HUES64 (cell line): ENCODE results near the gene CRACR2B.
A peak's percentile ranks its signal among the peaks of the same experiment; 100 is the strongest.

Experiments used
- H3K27ac ChIP-seq: 2 replicates; pipeline ENCODE4 v1.7.0; 2013; ENCODE audit warnings: low read depth, low read length, inconsistent platforms
- H3K27me3 ChIP-seq: 2 replicates; pipeline ENCODE4 v1.6.1; 2013; ENCODE audit warnings: mild to moderate bottlenecking, low read length; ENCODE audit not compliant: insufficient read depth
- H3K36me3 ChIP-seq: 2 replicates; pipeline ENCODE4 v1.6.1; 2013; ENCODE audit warnings: mild to moderate bottlenecking, low read length; ENCODE audit not compliant: insufficient read depth
- H3K4me1 ChIP-seq: 2 replicates; pipeline ENCODE4 v1.6.1; 2013; ENCODE audit warnings: mild to moderate bottlenecking, low read length, moderate library complexity; ENCODE audit not compliant: insufficient read depth
- H3K4me3 ChIP-seq: 2 replicates; pipeline ENCODE4 v1.5.1; 2013; ENCODE audit warnings: mild to moderate bottlenecking, low read length, moderate library complexity
- H3K9ac ChIP-seq: 2 replicates; pipeline ENCODE4 v1.6.1; 2013; ENCODE audit warnings: mild to moderate bottlenecking, low read depth, low read length
- H3K9me3 ChIP-seq: 2 replicates; pipeline ENCODE4 v1.6.1; 2013; ENCODE audit warnings: low read depth, low read length; ENCODE audit not compliant: insufficient read depth
- WGBS: fragments of 150-250, 120-280 bp; methylation state at CpG from one replicate; pipeline ENCODE4 v1.1.7; 2013; ENCODE audit warnings: missing lambda C conversion rate; 5-methylcytosine and 5-hydroxymethylcytosine counted together

Gene CRACR2B

GRCh38 chr11:823441-824291, 4.1 kb upstream of the CRACR2B start:
- Histone ChIP-seq H3K4me3 (no peak overlapping the region), H3K36me3 (0 out of 2 replicates have a peak, but pooled peaks cover 6% of the 10 kb centered on the region), H3K27ac (no peak overlapping the region), H3K27me3 (peaks cover 32% of the 10 kb centered on the region), H3K9me3 (no peaks in the 10 kb centered on the region), H3K4me1 (peaks cover 12% of the 10 kb centered on the region), H3K9ac (no peak overlapping the region)
- 92% methylated on average over 53 of the region's 53 CpGs for WGBS

- Histone ChIP-seq H3K27ac (no peak overlapping the region), H3K9ac (no peak overlapping the region)
Observed at GRCh38 chr11:824292-824880, 3.3 kb upstream of the CRACR2B start.

GRCh38 chr11:824942-825341, 2.8 kb upstream of the CRACR2B start:
- Histone ChIP-seq H3K27me3 (peaks cover 45% of the 10 kb centered on the region), H3K9ac (no peak overlapping the region), H3K4me1 (peaks cover 19% of the 10 kb centered on the region), H3K4me3 (no peak overlapping the region), H3K36me3 (0 out of 2 replicates have a peak, but pooled peaks cover 6% of the 10 kb centered on the region), H3K9me3 (no peaks in the 10 kb centered on the region), H3K27ac (no peak overlapping the region)
- WGBS = 87% methylated on average over 11 of the region's 11 CpGs

More at GRCh38 chr11:824292-824880, 3.3 kb upstream of the CRACR2B start:
- no peak overlapping the region for H3K4me3 ChIP-seq
- WGBS = 95% methylated on average over 59 of the region's 59 CpGs
- H3K36me3 ChIP-seq = 0 out of 2 replicates have a peak, but pooled peaks cover 6% of the 10 kb centered on the region
- peaks cover 19% of the 10 kb centered on the region for H3K4me1 ChIP-seq
- H3K27me3 ChIP-seq = peaks cover 39% of the 10 kb centered on the region
- H3K9me3 ChIP-seq = no peaks in the 10 kb centered on the region

GRCh38 chr11:825366-826226, 2.1 kb upstream of the CRACR2B start:
- Histone ChIP-seq H3K36me3 (0 out of 2 replicates have a peak, but pooled peaks cover 6% of the 10 kb centered on the region), H3K27ac (no peak overlapping the region), H3K27me3 (peaks cover 50% of the 10 kb centered on the region), H3K4me1 (peaks cover 19% of the 10 kb centered on the region), H3K4me3 (no peak overlapping the region), H3K9ac (no peak overlapping the region), H3K9me3 (no peaks in the 10 kb centered on the region)
- 92% methylated on average over 12 of the region's 12 CpGs for WGBS

- H3K4me3 ChIP-seq = peak overlapping the region; percentile 55; the same call in 1 of the 2 replicates
- WGBS = 87% methylated on average over 8 of the region's 9 CpGs
- peaks cover 56% of the 10 kb centered on the region for H3K27me3 ChIP-seq
- H3K9me3 ChIP-seq = no peaks in the 10 kb centered on the region
- no peak overlapping the region for H3K9ac ChIP-seq
- H3K4me1 ChIP-seq = peaks cover 22% of the 10 kb centered on the region
- no peak overlapping the region for H3K27ac ChIP-seq
- H3K36me3 ChIP-seq = 0 out of 2 replicates have a peak, but pooled peaks cover 6% of the 10 kb centered on the region
Observed at GRCh38 chr11:826227-826621, 1.5 kb upstream of the CRACR2B start.

- Histone ChIP-seq H3K36me3 (0 out of 2 replicates have a peak, but pooled peaks cover 3% of the 10 kb centered on the region), H3K9me3 (no peaks in the 10 kb centered on the region), H3K27me3 (peaks cover 62% of the 10 kb centered on the region), H3K27ac (no peak overlapping the region), H3K4me3 (peak overlapping the region; percentile 55), H3K4me1 (peaks cover 28% of the 10 kb centered on the region), H3K9ac (peak overlapping the region; percentile 41; the same call in 1 of the 2 replicates)
- 3% methylated on average over 22 of the region's 22 CpGs for WGBS
Observed at GRCh38 chr11:826836-827145, 928 bp upstream of the CRACR2B start.

- Histone ChIP-seq H3K9ac (peak overlapping the region; percentile 41), H3K9me3 (no peaks in the 10 kb centered on the region), H3K4me3 (peak overlapping the region; percentile 55), H3K4me1 (peaks cover 32% of the 10 kb centered on the region), H3K36me3 (0 out of 2 replicates have a peak, but pooled peaks cover 3% of the 10 kb centered on the region), H3K27me3 (peaks cover 67% of the 10 kb centered on the region), H3K27ac (no peak overlapping the region; the same call in 1 of the 2 replicates)
- WGBS = 2% methylated on average over 65 of the region's 66 CpGs
Observed at GRCh38 chr11:827146-827896, 398 bp upstream of the CRACR2B start.

GRCh38 chr11:828506-829175, 922 bp downstream of the CRACR2B start:
- H3K4me1 ChIP-seq = peaks cover 32% of the 10 kb centered on the region
- no peak overlapping the region for H3K9ac ChIP-seq
- WGBS = 52% methylated on average over 21 of the region's 21 CpGs
- H3K27ac ChIP-seq = no peak overlapping the region
- 0 out of 2 replicates have a peak, but pooled peaks cover 3% of the 10 kb centered on the region for H3K36me3 ChIP-seq
- no peaks in the 10 kb centered on the region for H3K9me3 ChIP-seq
- peak overlapping the region; percentile 52 for H3K4me3 ChIP-seq
- peaks cover 68% of the 10 kb centered on the region for H3K27me3 ChIP-seq

- Histone ChIP-seq H3K27ac (no peak overlapping the region), H3K4me3 (peak overlapping the region; percentile 52), H3K9me3 (no peaks in the 10 kb centered on the region), H3K36me3 (0 out of 2 replicates have a peak, but pooled peaks cover 3% of the 10 kb centered on the region), H3K27me3 (peaks cover 68% of the 10 kb centered on the region), H3K4me1 (peaks cover 32% of the 10 kb centered on the region), H3K9ac (peak overlapping the region; percentile 41; the same call in 1 of the 2 replicates)
- 4% methylated on average over 40 of the region's 40 CpGs for WGBS
Observed at GRCh38 chr11:829176-829846, 1.6 kb downstream of the CRACR2B start.
